Body of pancreas (tissue), 4 donors: ENCODE measurements around the gene ZNF57. TPM values are rescaled to one million over a fixed set of nuclear protein-coding genes. Genes with fewer than 3 reads are reported as not detected.

Experiments
- ATAC-seq: fragments of 150-250 bp; one replicate; pipeline ENCODE4 v1.9.1; 2016
- DNase-seq, 4 donors: peaks; one replicate each; pipeline ENCODE4 v3.0.0-alpha.2; 2019
- H3K27ac ChIP-seq, 4 donors: fragments of 200-600 bp; sonication (generic); 1 replicate in 3 of 4; 2 replicates in 1 of 4; pipeline versions ENCODE4 v1.5.1 to v1.6.1; 2016 to 2019; ENCODE audit warnings: mild to moderate bottlenecking in 1 of 4, mixed read lengths in 1 of 4, moderate library complexity in 1 of 4
- H3K27me3 ChIP-seq, 2 donors: fragments of 200-600 bp; sonication (generic); one replicate each; pipeline ENCODE4 v1.6.0; 2016; ENCODE audit warnings: mild to moderate bottlenecking in 1 of 2
- H3K36me3 ChIP-seq, 2 donors: fragments of 200-600 bp; sonication (generic); replicated peaks in 1 of 2; 2 replicates each; pipeline ENCODE4 v1.5.1; 2016; ENCODE audit warnings: low read depth in 2 of 2; ENCODE audit not compliant: insufficient read depth in 1 of 2
- H3K4me1 ChIP-seq: fragments of 200-600 bp; sonication (generic); one replicate; pipeline ENCODE4 v1.6.0; 2016
- H3K4me3 ChIP-seq, 2 donors: fragments of 200-600 bp; sonication (generic); 1 replicate in 1 of 2; 2 replicates in 1 of 2; pipeline ENCODE4 v1.5.1; 2016 to 2019
- H3K9me3 ChIP-seq, 3 donors: fragments of 200-600 bp; sonication (generic); 1 replicate in 2 of 3; 2 replicates in 1 of 3; pipeline ENCODE4 v1.5.1; 2016
- CTCF ChIP-seq, 7 experiments: fragments of 450-650 bp in 4 of 7; fragments of 200-600 bp in 3 of 7; sonication (generic) in 3 of 7; IDR thresholded peaks; one replicate each; pipeline ENCODE4 v1.5.1; 2016 to 2019; ENCODE audit warnings: antibody characterized with exemption in 7 of 7
- POLR2A ChIP-seq, 3 donors: fragments of 450-650 bp; IDR thresholded peaks; one replicate each; pipeline ENCODE4 v1.6.1; 2016; ENCODE audit warnings: antibody characterized with exemption in 3 of 3, mild to moderate bottlenecking in 2 of 3
- WGBS, 2 donors: methylation state at CpG; one replicate each; pipeline ENCODE4 v1.1.5; 2017; 5-methylcytosine and 5-hydroxymethylcytosine counted together
- intact Hi-C: fragments of 100-400 bp; cut with DNase I; formaldehyde crosslinking; loops from one replicate; pipeline ENCODE4 v1.15.1; 2023
- total RNA-seq, 2 donors: library from RNA; depleted of rRNA; stranded (reverse); fragments of >200 nt; gene quantifications; one replicate each; pipeline ENCODE4 v1.1.0, GENCODE V29; 2016

ZNF57 gene
- total RNA-seq, 2 donors from 2014 or later = 0.33 to 2.3 TPM

- H3K36me3 ChIP-seq = peaks cover 17 to 18% of the 10 kb centered on the region in 2 donors
- WGBS, 2 donors = 91 to 95% methylated on average over 5 of the region's 5 CpGs
- H3K4me1 ChIP-seq = no peaks in the 10 kb centered on the region
- TF ChIP-seq CTCF (IDR thresholded peaks at IDR 0.05) = no peak
- no peak for TF ChIP-seq POLR2A (IDR thresholded peaks at IDR 0.05)
- no peak for DNase-seq
- intact Hi-C loops = no loop called here
- no peak overlapping the region for H3K4me3 ChIP-seq
- H3K27me3 ChIP-seq = no peaks in the 10 kb centered on the region
- peaks cover 2 to 42% (median 3%) of the 10 kb centered on the region in 3 donors for H3K9me3 ChIP-seq
- no peak overlapping the region for H3K27ac ChIP-seq
- ATAC-seq = no peak
Observed at GRCh38 chr19:2856457-2857050, 44.2 kb upstream of the ZNF57 start.

- intact Hi-C loops = no loop called here
- no peak for DNase-seq
- H3K4me1 ChIP-seq = no peaks in the 10 kb centered on the region
- H3K4me3 ChIP-seq = no peak overlapping the region
- no peaks in the 10 kb centered on the region for H3K36me3 ChIP-seq
- peaks cover 2 to 21% (median 2%) of the 10 kb centered on the region in 3 donors for H3K9me3 ChIP-seq
- no peak for ATAC-seq
- no peak overlapping the region for H3K27ac ChIP-seq
- no peaks in the 10 kb centered on the region for H3K27me3 ChIP-seq
- TF ChIP-seq POLR2A (IDR thresholded peaks at IDR 0.05) (no peak), CTCF (IDR thresholded peaks at IDR 0.05) (no peak)
- 63 to 84% methylated on average over 22 of the region's 27 CpGs for WGBS, 2 donors
Observed at GRCh38 chr19:2858864-2859263, 41.9 kb upstream of the ZNF57 start.

- no peak for ATAC-seq
- Histone ChIP-seq H3K27me3 (no peaks in the 10 kb centered on the region), H3K9me3 (no peaks in the 10 kb centered on the region), H3K27ac (no peak overlapping the region), H3K4me1 (no peaks in the 10 kb centered on the region), H3K4me3 (no peak overlapping the region), H3K36me3 (no peaks in the 10 kb centered on the region)
- WGBS, 2 donors = 37 to 40% methylated on average over 6 to 10 of the region's 10 CpGs
- TF ChIP-seq POLR2A (IDR thresholded peaks at IDR 0.05) = no peak
- TF ChIP-seq CTCF (IDR thresholded peaks at IDR 0.05) = no peak
- DNase-seq = no peak
- intact Hi-C loops = no loop called here
Observed at GRCh38 chr19:2863816-2864215, 36.9 kb upstream of the ZNF57 start.

GRCh38 chr19:2865334-2866100 is 35.2 kb upstream of the ZNF57 start:
- ATAC-seq = no peak

More at GRCh38 chr19:2865334-2866100, 35.2 kb upstream of the ZNF57 start:
- DNase-seq = no peak
- WGBS, 2 donors = 26 to 36% methylated on average over 12 of the region's 12 CpGs
- intact Hi-C loops = no loop called here
- no peaks in the 10 kb centered on the region for H3K9me3 ChIP-seq
- H3K36me3 ChIP-seq = no peaks in the 10 kb centered on the region
- H3K27me3 ChIP-seq = no peaks in the 10 kb centered on the region
- no peak for TF ChIP-seq POLR2A (IDR thresholded peaks at IDR 0.05)
- TF ChIP-seq CTCF (IDR thresholded peaks at IDR 0.05) = no peak
- no peak overlapping the region for H3K4me3 ChIP-seq
- no peak overlapping the region for H3K27ac ChIP-seq
- no peaks in the 10 kb centered on the region for H3K4me1 ChIP-seq
